CD14-positive monocyte (primary cell): Measurements from ENCODE around the gene FAF1. TPM values are rescaled to one million over a fixed set of nuclear protein-coding genes. Genes with fewer than 3 reads are reported as not detected.

ENCODE experiments used
- DNase-seq, 3 donors: peaks; one replicate each; pipeline ENCODE4 v3.0.0-alpha.2; 2011 to 2022
- H2AFZ ChIP-seq: 2 replicates; pipeline ENCODE4 v1.6.0; 2012; ENCODE audit warnings: mild to moderate bottlenecking, low read depth, low read length, inconsistent platforms; ENCODE audit not compliant: insufficient read depth, poor library complexity, severe bottlenecking
- H3K27ac ChIP-seq, 2 donors: 1 replicate in 1 of 2; 2 replicates in 1 of 2; pipeline ENCODE4 v1.5.1; 2012 to 2013; ENCODE audit warnings: low read length in 2 of 2, control low read depth in 1 of 2, inconsistent platforms in 1 of 2, low read depth in 1 of 2, mild to moderate bottlenecking in 1 of 2
- H3K27me3 ChIP-seq, 2 donors: one replicate each; pipeline versions ENCODE4 v1.6.0 to v1.6.1; 2011 to 2013; ENCODE audit warnings: low read length in 2 of 2; ENCODE audit not compliant: control insufficient read depth in 2 of 2, insufficient read depth in 2 of 2
- H3K36me3 ChIP-seq, 2 donors: replicated peaks in 1 of 2; 1 replicate in 1 of 2; 2 replicates in 1 of 2; pipeline versions ENCODE4 v1.5.1 to v1.6.1; 2012 to 2013; ENCODE audit warnings: low read length in 2 of 2, control low read depth in 1 of 2, inconsistent platforms in 1 of 2, mild to moderate bottlenecking in 1 of 2; ENCODE audit not compliant: insufficient read depth in 2 of 2, control insufficient read depth in 1 of 2
- H3K4me1 ChIP-seq, 2 donors: 1 replicate in 1 of 2; 2 replicates in 1 of 2; pipeline versions ENCODE4 v1.5.1 to v1.6.1; 2012 to 2013; ENCODE audit warnings: low read length in 2 of 2, control low read depth in 1 of 2, inconsistent platforms in 1 of 2, mild to moderate bottlenecking in 1 of 2, moderate library complexity in 1 of 2; ENCODE audit not compliant: insufficient read depth in 2 of 2, control insufficient read depth in 1 of 2
- H3K4me2 ChIP-seq: replicated peaks from 2 replicates; pipeline ENCODE3; 2012; ENCODE audit warnings: low read length, moderate library complexity, mild to moderate bottlenecking; ENCODE audit not compliant: poor library complexity, severe bottlenecking; ENCODE audit errors: extremely low read depth
- H3K4me3 ChIP-seq, 3 experiments: fragments of 200-600 bp in 1 of 3; sonication (generic) in 1 of 3; replicated peaks in 1 of 3; 1 replicate in 2 of 3; 2 replicates in 1 of 3; pipeline ENCODE4 v1.5.1; 2011 to 2013; ENCODE audit warnings: low read length in 3 of 3, mild to moderate bottlenecking in 3 of 3, control low read depth in 2 of 3, low read depth in 2 of 3, inconsistent platforms in 1 of 3, moderate library complexity in 1 of 3
- H3K79me2 ChIP-seq: 2 replicates; pipeline ENCODE4 v1.6.0; 2012; ENCODE audit warnings: mild to moderate bottlenecking, control low read depth, inconsistent platforms, low read length, moderate library complexity; ENCODE audit not compliant: insufficient read depth
- H3K9ac ChIP-seq: 2 replicates; pipeline ENCODE4 v1.6.0; 2017; ENCODE audit warnings: low read length, mild to moderate bottlenecking; ENCODE audit not compliant: insufficient read depth, poor library complexity, severe bottlenecking
- H3K9me3 ChIP-seq, 2 donors: replicated peaks in 1 of 2; 1 replicate in 1 of 2; 2 replicates in 1 of 2; pipeline versions ENCODE4 v1.5.1 to v1.6.1; 2012 to 2013; ENCODE audit warnings: low read length in 2 of 2, control low read depth in 1 of 2; ENCODE audit not compliant: control insufficient read depth in 1 of 2, insufficient read depth in 1 of 2
- H4K20me1 ChIP-seq: 2 replicates; pipeline ENCODE4 v1.6.0; 2012; ENCODE audit warnings: mild to moderate bottlenecking, low read length, control low read depth, moderate library complexity; ENCODE audit not compliant: insufficient read depth
- H3K27ac Mint-ChIP-seq, 7 donors: one replicate each; pipeline ENCODE4 v1.8.0; 2020; ENCODE audit warnings: mild to moderate bottlenecking in 7 of 7, mixed read lengths in 7 of 7, moderate library complexity in 6 of 7, inconsistent platforms in 2 of 7
- H3K27me3 Mint-ChIP-seq, 3 donors: one replicate each; pipeline ENCODE4 v1.8.0; 2021 to 2022; ENCODE audit warnings: low read depth in 3 of 3, mild to moderate bottlenecking in 3 of 3, mixed read lengths in 3 of 3, moderate library complexity in 3 of 3, inconsistent platforms in 1 of 3
- H3K36me3 Mint-ChIP-seq, 2 donors: one replicate each; pipeline ENCODE4 v1.8.0; 2020; ENCODE audit warnings: mixed read lengths in 2 of 2, inconsistent platforms in 1 of 2, mild to moderate bottlenecking in 1 of 2
- H3K4me1 Mint-ChIP-seq: one replicate; pipeline ENCODE4 v1.8.0; 2020; ENCODE audit warnings: mild to moderate bottlenecking, mixed read lengths
- H3K4me3 Mint-ChIP-seq, 2 donors: one replicate each; pipeline ENCODE4 v1.8.0; 2020; ENCODE audit warnings: mild to moderate bottlenecking in 2 of 2, mixed read lengths in 2 of 2, moderate library complexity in 1 of 2
- H3K9me3 Mint-ChIP-seq, 7 donors: one replicate each; pipeline ENCODE4 v1.8.0; 2020 to 2022; ENCODE audit warnings: mixed read lengths in 7 of 7, mild to moderate bottlenecking in 6 of 7, moderate library complexity in 6 of 7, inconsistent platforms in 2 of 7
- WGBS: methylation state at CpG from one replicate; pipeline ENCODE4 v1.1.5; 2013; ENCODE audit warnings: missing lambda C conversion rate; ENCODE audit not compliant: insufficient coverage; 5-methylcytosine and 5-hydroxymethylcytosine counted together
- intact Hi-C, 2 donors: fragments of 100-400 bp; cut with micrococcal nuclease; formaldehyde crosslinking; loops; one replicate each; pipeline versions ENCODE4 v1.15.0 to v1.15.1; 2023
- polyA plus RNA-seq, 3 donors: library from polyadenylated mRNA; depleted of rRNA in 1 of 3; unstranded in 2 of 3; stranded (reverse) in 1 of 3; fragments of 300-500 nt in 2 of 3; fragments of >200 nt in 1 of 3; fragmentation: Illumina TruSeq in 2 of 3; gene quantifications; 1 replicate in 2 of 3; 2 replicates in 1 of 3; pipeline ENCODE4 v1.2.3, GENCODE V29; 2012 to 2021
- TF ChIP-seq, protein P1 (sequence below): fragments of 200-600 bp; IDR thresholded peaks from one replicate; pipeline ENCODE4 v1.8.0; 2022; ENCODE audit warnings: antibody characterized with exemption, mild to moderate bottlenecking

The FAF1 gene
- polyA plus RNA-seq, 3 donors: 11.4 to 29.6 (median 16.9) TPM

DNA sequence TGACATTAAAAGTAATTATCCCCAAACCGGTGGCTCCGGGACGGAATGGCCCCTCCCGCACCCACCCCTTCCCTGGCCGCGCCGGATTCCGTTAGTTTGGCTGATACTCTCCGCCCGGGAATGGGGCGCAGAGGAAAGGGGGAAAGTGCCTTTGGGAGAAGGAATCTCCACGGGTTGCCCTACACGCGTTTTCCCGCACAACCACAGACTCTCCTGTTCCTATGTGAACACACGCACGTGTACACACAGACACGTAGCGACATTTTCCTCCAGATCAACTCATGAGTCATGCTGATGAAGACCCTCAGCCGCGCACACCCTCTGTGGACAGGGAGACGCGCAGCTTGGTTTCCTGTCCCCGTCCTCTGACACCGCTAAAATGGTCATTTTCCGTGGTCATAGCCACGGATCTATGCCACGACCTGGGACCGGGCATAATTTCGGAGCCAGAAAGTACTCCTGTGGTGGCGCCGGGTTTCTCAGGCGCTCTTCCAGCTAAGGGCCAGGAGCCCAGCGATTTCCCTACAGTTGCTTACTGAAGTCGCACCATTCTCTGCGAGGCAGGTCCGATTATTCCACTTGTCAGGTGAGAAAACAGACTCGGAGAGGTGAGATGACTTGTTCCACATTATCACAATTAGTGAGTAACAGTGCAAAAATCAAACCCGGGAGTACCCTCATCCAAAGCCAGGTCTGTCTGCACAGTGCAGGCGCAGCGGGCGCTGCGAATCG, 532.8 kb downstream of the FAF1 start:
- peaks cover 0 to 46% (median 17%) of the 10 kb centered on the region in 7 donors for H3K9me3 Mint-ChIP-seq
- Histone ChIP-seq H4K20me1 (no peaks in the 10 kb centered on the region), H2AFZ (no peak overlapping the region), H3K4me1 (peaks cover 17 to 24% of the 10 kb centered on the region in 2 donors), H3K4me3 (no peak overlapping the region), H3K9ac (no peak overlapping the region), H3K4me2 (no peak overlapping the region), H3K79me2 (no peaks in the 10 kb centered on the region), H3K27me3 (peaks cover 98 to 100% of the 10 kb centered on the region in 2 donors), H3K9me3 (peaks cover 0 to 70% of the 10 kb centered on the region in 2 donors), H3K27ac (no peak overlapping the region), H3K36me3 (no peaks in the 10 kb centered on the region)
- H3K4me3 Mint-ChIP-seq: peak overlapping the region in 1 of 2 donors; percentile 83
- intact Hi-C loops: no loop called here
- peaks cover 95 to 98% (median 98%) of the 10 kb centered on the region in 3 donors for H3K27me3 Mint-ChIP-seq
- WGBS: 5% methylated on average over 32 of the region's 44 CpGs
- H3K4me1 Mint-ChIP-seq: peaks cover 40% of the 10 kb centered on the region
- TF ChIP-seq, protein P1, sequence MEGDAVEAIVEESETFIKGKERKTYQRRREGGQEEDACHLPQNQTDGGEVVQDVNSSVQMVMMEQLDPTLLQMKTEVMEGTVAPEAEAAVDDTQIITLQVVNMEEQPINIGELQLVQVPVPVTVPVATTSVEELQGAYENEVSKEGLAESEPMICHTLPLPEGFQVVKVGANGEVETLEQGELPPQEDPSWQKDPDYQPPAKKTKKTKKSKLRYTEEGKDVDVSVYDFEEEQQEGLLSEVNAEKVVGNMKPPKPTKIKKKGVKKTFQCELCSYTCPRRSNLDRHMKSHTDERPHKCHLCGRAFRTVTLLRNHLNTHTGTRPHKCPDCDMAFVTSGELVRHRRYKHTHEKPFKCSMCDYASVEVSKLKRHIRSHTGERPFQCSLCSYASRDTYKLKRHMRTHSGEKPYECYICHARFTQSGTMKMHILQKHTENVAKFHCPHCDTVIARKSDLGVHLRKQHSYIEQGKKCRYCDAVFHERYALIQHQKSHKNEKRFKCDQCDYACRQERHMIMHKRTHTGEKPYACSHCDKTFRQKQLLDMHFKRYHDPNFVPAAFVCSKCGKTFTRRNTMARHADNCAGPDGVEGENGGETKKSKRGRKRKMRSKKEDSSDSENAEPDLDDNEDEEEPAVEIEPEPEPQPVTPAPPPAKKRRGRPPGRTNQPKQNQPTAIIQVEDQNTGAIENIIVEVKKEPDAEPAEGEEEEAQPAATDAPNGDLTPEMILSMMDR: no peak
- no peak for DNase-seq
- H3K36me3 Mint-ChIP-seq: peaks cover 2 to 5% of the 10 kb centered on the region in 2 donors
- H3K27ac Mint-ChIP-seq: peak overlapping the region in 1 of 7 donors; percentile 23

DNA sequence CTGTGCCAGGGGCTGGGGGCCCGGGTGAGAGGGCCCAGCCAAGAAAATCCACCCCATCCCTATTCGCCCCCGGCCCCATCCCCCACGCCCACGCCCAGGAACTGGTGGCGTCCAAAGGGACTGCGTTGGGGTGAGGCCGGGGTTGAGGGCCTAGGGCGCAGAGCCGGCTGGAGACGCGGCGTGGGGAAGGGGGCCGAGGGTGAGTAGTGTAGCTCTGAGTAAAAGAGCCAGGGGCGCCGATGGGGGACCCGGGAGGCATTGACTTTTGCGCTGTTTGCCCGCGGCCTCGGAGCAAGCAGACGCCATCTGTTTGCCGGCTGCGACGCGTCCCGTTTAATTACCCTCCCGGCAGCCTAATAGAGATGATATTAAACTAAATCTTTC, 533.4 kb downstream of the FAF1 start:
- no peak overlapping the region for H3K4me2 ChIP-seq
- no peaks in the 10 kb centered on the region for H3K79me2 ChIP-seq
- WGBS: 3% methylated on average over 18 of the region's 28 CpGs
- Mint-ChIP-seq H3K36me3 (peaks cover 4 to 5% of the 10 kb centered on the region in 2 donors), H3K4me3 (peak overlapping the region in 1 of 2 donors; percentile 96), H3K9me3 (peaks cover 0 to 45% (median 17%) of the 10 kb centered on the region in 7 donors), H3K27me3 (peaks cover 95 to 98% (median 98%) of the 10 kb centered on the region in 3 donors), H3K27ac (no peak overlapping the region), H3K4me1 (peaks cover 41% of the 10 kb centered on the region)
- H2AFZ ChIP-seq: no peak overlapping the region
- H3K27ac ChIP-seq: no peak overlapping the region
- intact Hi-C loops: no loop called here
- H3K36me3 ChIP-seq: no peaks in the 10 kb centered on the region
- H3K4me3 ChIP-seq: no peak overlapping the region
- H3K4me1 ChIP-seq: peaks cover 17 to 24% of the 10 kb centered on the region in 2 donors
- no peak for DNase-seq
- no peaks in the 10 kb centered on the region for H4K20me1 ChIP-seq
- TF ChIP-seq, protein P1: no peak
- peaks cover 98 to 100% of the 10 kb centered on the region in 2 donors for H3K27me3 ChIP-seq
- H3K9me3 ChIP-seq: peaks cover 0 to 74% of the 10 kb centered on the region in 2 donors
- H3K9ac ChIP-seq: no peak overlapping the region
